NCI-H69 (cell line): Measurements from ENCODE around the gene ZSWIM6.
A peak's percentile ranks its signal among the peaks of the same experiment; 100 is the strongest.

Experiments
- DNase-seq: peaks from one replicate; lab custom pipeline; 2025; lab: John Stamatoyannopoulos, UW

ZSWIM6 gene

GRCh38 chr5:61486476-61486875 is 154.4 kb downstream of the ZSWIM6 start:
- no peak for DNase-seq

DNA sequence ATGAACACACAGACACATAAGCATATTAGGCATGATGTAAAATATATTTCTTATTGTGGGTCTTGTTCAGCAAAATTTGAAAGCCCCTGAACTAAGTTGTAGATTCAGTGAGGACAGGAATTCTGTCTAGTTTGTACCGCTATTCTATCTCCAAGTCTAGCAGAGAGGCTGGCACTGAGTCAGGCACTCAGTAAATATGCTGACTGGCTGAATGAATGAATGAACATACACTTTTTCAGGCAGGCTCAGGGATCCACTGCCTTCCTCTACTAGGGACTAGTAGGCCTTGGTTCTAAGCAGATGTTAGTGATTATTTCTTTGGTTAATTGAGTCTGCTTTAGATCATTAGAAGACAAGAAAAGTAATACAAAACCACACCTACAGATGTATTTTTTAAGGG is 157.5 kb downstream of the ZSWIM6 start:
- no peak for DNase-seq

GRCh38 chr5:61491861-61492260 is 159.8 kb downstream of the ZSWIM6 start:
- DNase-seq, result no peak

- peak; percentile 28 for DNase-seq
These were observed 161.9 kb downstream of the ZSWIM6 start for GRCh38 chr5:61493973-61494372.

DNA sequence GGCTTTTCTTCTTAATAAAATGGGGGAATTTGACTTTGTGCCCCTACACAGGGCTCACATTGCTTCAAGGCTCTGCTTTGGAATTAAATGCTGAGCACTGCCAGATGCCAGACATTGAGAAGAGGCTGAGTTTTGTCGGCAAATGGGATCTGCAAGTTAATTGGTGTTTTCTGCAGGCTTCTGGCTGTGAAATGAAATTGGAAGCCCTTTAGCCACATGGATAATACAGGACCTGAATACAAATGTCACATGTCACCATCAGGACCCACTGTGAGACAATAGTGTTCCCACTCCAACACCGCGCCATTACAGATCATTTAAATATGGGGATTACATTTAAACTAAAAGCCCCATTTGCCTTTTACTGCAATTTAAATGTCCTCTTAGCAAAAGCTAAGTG is 164.4 kb downstream of the ZSWIM6 start:
- peak; percentile 94 for DNase-seq

DNA sequence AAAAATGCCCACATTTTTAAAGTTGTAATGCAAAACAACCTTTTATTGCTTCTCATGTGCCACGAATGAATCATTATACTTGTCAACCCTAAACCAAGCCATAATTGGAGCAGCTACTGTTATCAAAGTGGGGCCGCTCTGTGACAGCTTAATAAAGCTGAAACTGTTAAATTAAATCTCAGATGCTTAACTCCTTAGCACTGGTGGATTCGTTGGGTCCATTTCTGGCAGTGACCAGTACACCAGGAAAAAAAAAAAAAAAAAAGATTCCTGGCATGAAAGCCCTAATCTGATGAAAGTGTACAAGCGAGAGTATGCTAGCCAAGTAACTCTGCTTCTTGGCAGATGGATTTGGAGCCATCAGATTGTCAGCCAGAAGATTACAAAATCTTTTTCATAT is 164.8 kb downstream of the ZSWIM6 start:
- no peak for DNase-seq

DNA sequence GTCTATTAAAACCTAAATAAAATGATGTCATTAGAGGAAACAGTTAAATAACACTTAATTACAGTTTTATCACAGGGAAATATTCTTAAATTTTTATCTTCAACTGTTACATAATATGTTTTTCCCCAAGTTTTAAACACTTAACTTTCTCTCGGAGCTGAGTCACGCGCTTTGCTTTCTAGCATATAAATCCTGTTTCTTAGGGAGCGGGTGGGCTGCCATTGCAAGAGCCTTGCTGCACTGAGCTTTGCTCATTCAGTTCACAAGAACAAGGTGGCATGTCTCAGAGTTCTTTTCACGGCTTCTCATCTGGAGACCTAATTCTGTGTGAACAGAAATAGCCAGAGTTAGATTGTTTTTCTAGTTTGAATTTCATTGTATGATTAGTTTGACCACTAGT is 166.1 kb downstream of the ZSWIM6 start:
- DNase-seq, result peak; percentile 10

DNA sequence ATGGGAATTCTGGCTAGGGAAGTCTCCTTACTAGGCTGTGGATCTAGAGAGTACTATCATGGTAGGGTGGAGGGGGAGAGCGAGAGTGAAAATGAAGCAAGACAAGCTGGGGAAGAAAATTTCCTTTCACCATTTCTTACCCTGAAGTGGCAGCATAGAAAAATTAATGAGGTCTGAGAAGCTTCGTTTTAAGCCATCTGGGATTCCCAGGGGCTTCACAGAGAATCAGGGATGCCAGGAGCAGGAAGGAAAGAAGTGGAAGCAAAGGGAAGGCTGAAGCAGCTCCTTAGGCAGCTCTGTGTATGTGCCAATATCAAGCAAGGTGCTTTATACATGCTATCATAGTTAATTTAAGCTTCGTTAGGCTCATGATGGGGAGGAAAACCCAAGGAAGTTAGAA is 169.9 kb downstream of the ZSWIM6 start:
- DNase-seq, result no peak

DNA sequence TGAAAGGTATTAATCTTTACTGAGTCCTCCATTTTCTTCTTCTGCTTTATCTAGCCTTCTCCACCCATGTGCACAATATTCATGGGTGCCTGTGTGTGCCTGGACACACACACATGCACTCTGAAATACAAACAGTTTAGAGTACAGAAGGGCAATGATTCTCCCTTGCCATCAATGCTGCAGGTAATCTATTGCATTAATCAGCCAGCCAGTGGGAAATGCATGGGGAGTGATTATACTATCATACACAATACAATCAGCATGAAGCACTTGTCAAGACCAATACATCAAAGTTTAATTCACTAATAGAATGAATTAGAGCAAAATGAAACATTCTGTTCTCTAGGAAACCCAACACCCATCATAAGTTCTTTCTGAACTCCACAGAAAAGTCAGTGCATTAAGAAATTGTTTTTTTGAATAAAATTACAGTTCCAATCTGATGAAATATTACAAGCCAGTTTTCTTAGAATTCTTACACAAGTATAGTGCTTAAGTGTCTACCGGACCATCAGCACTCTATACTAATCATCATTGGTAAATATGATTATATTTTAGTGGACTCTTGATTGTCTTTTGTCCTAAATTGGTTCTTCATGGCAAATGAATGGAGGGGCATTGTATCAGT is 172.2 kb downstream of the ZSWIM6 start:
- DNase-seq, result peak; percentile 69

DNA sequence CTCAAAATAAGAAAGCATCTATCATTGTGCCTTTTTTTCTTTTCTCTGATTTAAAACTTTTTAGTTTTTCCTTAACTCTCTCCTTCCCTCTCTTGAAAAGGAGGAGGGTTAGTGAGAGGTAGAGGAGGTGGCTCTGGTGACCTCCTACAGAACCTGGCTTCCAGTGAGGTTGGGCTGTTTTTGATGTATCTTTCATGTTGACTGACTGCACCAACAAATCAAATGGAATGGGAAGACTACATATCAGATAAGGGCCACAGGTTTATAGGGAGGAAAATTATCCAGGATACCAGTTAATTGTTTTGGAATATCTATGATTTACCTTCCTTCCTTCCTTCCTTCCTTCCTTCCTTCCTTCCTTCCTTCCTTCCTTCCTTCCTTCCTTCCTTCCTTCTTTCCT is 173.2 kb downstream of the ZSWIM6 start:
- no peak for DNase-seq

GRCh38 chr5:61507232-61507631 is 175.2 kb downstream of the ZSWIM6 start:
- DNase-seq, result no peak

DNA sequence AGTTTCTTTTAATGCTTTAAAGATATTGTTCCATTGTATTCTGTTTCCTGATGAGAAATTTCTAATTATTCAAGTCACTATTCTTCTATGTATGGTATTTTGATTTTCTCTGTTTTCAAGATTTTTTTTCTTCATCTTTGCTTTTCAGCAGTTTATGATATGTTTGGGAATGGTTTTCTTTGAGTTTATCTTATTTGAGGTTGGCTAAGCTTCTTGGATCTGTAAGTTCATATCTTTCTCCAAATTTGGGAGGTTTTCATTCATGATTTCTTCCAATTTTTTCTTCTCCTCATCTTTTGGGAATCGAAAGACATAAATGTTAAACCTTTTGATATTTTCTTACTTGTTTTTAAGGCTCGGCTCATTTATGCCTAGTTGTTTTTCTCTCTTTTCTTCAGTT is 184.9 kb downstream of the ZSWIM6 start:
- DNase-seq, result no peak

GRCh38 chr5:61519728-61520277 is 187.7 kb downstream of the ZSWIM6 start:
- DNase-seq, result no peak

GRCh38 chr5:61523073-61523472 is 191.0 kb downstream of the ZSWIM6 start:
- no peak for DNase-seq

DNA sequence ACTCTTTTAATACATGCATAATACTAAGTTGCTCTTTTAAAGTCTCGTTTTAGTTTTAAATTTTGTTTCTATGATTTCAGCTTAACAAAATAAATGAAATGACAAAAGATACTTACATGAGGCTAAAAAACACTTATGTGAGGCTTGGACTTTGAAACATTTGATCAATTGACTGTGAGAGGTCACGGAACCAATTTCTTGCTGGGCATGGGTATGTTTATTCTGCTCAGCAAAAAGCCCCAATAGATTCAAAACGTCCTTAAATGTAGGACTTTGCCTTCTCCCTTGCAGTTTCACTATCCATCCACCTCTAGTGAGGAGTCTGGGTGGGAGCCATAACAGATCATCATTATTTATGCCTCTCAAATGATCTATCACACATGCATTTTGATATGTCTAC is 191.9 kb downstream of the ZSWIM6 start:
- DNase-seq, result no peak

DNA sequence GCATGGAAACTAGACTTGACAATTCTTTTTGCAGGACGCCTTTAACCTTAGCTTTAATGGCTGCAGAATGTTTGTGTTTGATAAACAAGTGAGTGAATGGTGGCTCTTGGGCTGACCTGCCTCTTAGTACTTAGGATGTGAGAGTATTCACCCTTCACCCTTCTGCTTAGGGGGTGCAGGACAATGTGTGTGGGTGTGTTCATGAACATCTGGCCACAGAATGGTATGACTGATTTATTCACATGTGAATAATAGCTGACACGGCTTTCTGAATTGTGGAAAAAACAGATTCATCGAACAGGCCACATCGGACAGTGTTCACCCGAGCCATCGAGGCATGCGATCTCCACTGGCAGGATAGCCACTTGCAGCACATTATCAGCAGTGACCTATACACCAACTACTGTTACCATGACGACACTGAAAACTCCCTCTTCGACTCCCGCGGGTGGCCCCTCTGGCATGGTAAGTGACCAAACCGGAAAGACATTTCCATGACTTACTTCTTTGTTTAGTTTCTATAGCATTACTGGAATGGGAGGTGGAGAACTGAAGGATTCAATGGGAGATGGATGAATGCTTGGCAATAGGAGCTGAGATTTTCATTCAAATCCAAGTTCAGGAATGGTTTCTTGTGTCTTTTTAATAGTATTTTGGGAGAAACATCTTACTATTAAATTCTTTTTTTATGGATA is 193.6 kb downstream of the ZSWIM6 start:
- no peak for DNase-seq

DNA sequence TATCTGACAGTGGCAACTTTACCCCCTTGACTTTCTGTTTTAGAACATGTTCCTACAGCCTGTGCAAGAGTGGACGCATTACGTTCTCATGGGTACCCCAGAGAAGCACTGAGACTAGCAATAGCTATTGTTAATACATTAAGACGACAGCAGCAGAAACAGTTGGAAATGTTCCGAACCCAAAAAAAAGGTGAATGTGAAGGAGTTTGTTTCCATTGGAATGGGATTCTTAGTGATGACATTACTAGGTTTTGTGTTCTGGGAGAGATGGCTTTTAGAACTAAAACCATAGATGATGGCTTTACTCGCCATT is 194.1 kb downstream of the ZSWIM6 start:
- no peak for DNase-seq

GRCh38 chr5:61532983-61533382 is 200.9 kb downstream of the ZSWIM6 start:
- DNase-seq, result no peak

DNA sequence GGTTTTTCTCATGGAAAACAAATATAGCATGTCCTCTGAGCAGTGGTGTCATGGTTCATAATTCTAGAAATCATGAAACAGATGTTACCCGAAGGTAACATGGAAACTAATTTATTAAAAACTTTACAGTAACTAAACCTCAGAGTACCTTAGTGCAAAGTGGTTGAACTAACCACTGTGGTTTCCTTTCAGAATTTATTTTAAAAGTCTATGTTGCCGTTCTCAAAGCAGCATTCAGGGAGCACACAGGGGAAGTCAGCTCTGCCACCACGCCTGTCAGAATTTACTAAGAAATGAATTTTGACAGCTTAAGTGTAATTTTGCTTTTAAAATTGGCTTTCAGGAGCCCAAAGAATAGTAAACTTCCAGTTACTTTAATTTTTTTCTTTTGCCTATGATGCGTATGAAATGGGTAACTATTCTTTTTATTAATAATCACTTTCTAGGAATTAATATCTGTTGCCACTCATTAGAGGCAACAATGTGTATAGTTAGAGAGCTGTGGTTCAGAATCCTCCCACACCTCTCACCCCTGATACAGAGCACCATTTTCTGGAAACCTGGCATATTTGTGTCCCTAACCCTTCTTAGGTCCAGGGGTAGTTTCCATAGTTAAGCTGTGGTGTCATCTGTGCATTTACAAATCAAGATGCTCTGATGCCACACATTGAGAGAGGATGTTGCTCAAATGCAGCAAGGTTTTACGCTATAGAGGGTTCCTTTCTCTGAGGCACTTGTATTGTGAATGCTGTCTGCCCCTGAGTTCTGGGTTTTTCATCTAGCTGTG is 202.6 kb downstream of the ZSWIM6 start:
- DNase-seq, result no peak

- no peak for DNase-seq
These were observed 203.8 kb downstream of the ZSWIM6 start for GRCh38 chr5:61535828-61536227.

GRCh38 chr5:61536922-61537321 is 204.9 kb downstream of the ZSWIM6 start:
- DNase-seq, result no peak

- DNase-seq, result peak; percentile 44
These were observed 206.9 kb downstream of the ZSWIM6 start for GRCh38 chr5:61538722-61539501.
